ENCODE results near the gene SLC8A2.

The SLC8A2 gene

GRCh38 chr19:47503826-47504150 lies 32.1 kb upstream of the SLC8A2 start:
- no peak for DNase-seq (ENCODE audit: low spot score)

GRCh38 chr19:47503130-47503825 lies 31.6 kb upstream of the SLC8A2 start:
- DNase-seq (ENCODE audit: low spot score), result no peak

DNA sequence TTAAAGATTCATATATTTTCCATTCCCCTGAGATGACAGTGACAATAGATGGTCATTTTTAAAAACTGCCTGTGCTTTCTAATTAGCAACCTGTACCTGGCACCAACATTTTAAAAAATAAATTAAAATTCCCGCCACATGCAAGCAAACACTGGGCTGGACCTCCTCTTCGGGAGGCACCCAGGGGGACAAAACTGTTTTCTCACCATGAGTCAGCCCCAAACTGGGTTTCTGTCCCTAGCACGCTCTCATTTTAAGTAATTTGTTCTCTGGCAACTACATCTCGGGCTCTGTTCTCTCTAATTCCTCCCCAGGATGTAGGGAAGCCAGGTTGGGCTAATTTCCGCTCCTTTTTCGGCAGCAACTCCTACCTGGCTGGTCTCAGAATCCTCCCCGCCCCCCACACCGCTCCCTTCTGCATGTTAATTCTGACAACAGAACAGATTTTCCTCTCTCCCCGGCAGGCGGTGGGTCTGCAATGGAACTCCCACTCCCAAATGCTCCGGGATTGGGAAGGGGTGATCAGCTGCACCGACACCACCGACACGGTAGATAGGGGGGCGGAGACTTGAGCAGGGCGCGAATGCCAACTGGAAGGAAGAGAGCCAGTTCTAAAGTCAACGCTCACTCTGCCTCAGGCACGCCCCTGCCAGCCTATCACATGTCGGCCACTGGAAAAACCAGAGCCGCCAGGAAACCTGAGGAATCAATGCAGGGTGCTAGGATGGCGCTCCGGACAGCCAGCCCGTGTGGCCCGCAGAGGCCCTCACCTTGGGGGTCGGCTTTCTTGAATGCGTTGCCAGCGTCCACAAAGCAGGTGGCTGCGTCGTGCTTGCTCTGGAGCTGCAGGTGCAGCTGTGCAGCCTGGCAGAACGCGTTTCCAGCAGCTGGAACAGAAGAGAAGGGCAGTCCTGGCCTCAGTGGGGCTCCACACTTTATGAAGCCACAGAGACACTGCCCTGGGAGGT lies 28.5 kb upstream of the SLC8A2 start:
- DNase-seq (ENCODE audit: low spot score), result no peak

- no peak for DNase-seq (ENCODE audit: low spot score)
These were observed 27.7 kb upstream of the SLC8A2 start for GRCh38 chr19:47499371-47499770.

DNA sequence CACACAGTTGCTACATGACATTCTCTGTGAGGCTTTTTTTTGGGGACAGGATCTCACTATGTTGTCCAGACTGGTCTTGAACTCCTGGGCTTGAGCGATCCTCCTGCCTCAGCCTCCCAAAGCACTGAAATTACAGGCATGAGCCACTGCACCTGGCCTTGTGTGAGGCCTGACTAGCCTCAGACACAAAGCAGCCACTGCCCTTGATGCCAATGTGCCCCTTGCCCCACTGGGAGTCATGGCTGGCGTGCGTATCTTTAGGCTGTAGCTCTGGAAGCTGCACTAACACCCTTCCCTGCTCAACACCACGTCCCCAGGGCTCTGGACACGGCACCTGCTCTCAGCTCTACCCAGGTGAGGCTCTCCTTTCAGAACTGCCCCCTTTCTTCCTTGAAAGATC lies 26.9 kb upstream of the SLC8A2 start:
- DNase-seq (ENCODE audit: low spot score), result no peak

DNA sequence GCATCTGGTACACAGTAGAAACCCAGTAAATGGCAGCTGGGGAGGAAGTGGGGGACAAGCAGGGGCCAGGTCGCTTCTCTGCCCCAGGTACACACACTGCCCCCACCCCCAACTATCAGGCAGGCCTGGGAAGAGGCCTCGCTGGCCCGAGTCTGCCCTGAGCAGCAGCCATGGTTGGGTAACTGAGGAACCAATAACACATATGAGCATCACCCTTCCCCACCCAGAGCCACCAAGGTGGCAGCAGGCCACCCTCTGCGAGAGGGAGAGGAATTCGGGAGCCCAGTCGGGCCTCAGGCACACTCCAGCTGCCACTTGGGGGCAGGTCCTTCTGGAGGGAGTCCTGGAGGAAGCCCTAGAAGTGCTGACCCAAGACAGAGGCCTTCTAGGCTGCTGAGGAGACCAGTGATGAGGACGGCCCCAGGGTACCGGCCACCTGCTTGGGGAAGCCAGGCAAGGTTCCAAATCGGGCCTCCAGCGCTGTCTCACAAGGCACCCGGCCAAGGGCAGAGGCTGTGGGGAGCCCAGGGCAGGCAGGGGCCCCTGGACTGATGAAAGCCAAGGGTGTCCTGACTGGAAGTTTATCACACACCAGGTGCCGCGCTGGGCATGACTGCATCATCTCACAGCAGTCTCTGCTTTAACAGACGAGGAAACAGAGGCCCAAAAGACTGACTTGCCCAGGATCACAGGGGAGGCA lies 26.3 kb upstream of the SLC8A2 start:
- no peak for DNase-seq (ENCODE audit: low spot score)

DNA sequence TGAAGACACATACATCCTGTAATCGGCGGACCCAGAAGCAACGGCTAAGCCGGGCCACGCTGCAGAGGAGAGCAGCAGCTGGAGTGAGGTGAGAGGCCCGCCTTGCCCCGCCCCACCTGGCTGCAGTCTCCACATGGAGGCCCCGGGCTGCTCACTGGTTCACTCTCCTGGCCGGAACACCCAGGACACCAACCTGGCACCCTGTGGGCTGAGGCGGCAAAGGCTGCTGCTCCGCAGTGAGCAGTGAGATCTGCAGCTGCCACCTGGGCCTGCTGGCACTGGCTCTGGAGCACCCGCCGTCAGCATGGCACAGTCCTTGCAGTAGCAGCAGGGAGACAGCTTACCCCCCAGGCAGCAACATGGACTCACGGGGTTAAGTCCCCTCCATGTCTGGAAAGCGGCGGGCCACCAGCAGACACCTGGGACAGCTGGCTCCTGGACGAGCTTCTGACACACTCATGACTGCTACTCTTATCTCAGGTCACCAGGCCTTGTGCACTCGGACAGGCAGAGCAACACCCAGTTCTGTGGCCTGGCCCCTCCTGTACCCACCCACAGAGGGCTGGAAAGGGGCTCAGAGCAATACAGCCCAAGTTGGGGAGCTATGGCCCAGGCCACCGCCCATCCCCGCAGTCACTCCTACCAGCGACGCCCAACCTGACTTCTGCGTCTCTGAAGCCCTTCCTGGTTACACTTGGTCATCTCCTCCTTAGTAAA lies 25.5 kb upstream of the SLC8A2 start:
- DNase-seq (ENCODE audit: low spot score), result no peak

DNA sequence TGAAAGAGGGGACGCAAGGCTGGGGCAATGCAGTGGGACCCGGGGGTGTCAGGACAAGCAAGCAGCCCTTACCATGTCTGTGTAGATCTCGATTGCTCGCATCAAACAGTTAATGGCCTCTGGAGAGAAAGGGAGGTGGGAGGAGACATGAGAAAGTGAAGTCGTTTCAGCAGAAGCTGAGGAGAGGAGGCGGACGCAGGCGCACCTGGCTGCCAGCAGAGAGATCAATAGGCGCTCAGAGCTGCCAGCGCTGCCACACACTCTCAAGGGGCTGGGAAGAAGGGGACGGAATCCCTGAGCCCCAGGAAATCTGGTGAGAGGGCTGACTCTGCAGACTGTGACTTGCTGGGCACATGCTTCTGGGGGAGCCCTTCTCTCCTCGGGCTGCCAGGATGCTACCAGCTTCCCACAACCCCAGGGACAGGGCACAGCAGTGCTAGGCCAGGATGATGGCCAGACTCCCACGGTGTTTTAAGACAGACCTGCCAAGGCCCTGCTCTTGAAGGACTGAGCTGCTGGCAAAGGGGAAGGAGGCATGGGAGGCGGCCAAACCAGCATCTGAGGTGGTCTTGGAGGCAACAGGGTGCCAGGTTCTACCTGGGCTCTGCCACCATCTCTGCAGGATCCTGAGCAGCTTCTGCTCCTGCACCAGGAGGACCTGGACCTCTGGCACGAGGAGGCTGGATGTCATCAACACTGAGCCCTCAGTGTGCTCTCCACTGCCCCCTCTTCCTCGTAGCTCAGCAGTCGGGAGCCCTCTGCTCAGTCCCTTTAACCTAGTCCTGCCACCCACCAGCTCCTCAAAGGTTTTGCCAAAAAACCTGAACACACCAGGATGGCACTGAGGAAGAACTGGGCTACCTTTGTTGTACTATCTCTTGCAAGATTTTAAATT lies 24.0 kb upstream of the SLC8A2 start:
- no peak for DNase-seq (ENCODE audit: low spot score)

- DNase-seq (ENCODE audit: low spot score), result peak; percentile 82
These were observed 23.0 kb upstream of the SLC8A2 start for GRCh38 chr19:47494729-47495128.

DNA sequence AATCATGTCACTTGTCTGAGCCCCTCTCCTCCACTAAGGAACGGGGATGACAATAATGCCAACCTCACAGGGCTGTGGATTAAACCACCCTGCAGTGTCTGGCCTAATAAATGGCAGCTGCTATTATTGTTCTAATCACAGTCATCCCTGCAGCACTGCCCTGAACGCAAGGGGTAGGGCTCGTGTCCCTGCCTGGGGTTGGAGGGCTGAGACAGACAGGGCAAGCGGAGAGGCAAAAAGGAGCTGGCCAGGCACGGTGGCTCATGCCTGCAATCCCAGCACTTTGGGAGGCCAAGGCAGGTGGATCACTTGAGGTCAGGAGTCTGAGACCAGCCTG lies 22.5 kb upstream of the SLC8A2 start:
- DNase-seq (ENCODE audit: low spot score), result no peak

GRCh38 chr19:47493378-47494210 lies 21.9 kb upstream of the SLC8A2 start:
- no peak for DNase-seq (ENCODE audit: low spot score)

DNA sequence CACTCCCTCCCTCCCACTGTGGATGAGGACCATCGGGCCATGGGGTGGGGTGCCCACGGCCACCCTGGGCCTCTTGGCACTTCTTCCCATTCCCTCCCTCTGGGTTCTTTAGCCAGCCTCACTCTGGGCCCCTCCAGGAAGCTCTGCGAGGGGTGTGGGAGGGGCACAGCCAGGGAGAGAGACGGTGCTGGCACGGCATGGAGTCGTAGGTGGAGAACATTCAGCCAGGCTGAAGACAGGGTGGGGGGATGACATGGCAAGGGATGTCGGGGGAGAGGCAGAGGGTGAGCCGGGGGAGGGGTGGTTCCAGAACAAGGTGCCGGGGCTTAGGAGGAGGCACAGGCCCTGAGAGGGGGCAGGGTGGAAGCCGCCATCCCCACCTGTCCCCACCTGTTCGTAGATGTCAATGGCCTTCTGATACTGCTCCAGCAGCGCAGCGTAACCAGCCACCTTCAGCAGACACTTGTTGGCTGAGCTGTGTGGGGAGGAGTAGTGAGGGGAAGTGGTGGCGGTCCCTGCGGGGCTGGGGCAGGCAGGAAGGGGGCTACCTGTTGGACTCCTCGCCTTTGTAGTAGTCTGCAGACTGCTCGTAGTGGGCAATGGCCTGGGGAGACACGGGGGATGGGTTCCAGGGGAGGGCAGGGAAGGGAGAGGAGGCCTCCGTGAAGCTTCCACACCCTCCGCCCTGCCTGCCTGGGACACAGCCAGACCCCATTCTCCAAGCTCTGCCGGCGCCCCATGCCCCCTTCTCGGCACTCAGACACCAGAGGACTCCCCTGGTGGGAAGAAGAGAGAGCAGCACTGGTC lies 21.1 kb upstream of the SLC8A2 start:
- DNase-seq (ENCODE audit: low spot score), result no peak

DNA sequence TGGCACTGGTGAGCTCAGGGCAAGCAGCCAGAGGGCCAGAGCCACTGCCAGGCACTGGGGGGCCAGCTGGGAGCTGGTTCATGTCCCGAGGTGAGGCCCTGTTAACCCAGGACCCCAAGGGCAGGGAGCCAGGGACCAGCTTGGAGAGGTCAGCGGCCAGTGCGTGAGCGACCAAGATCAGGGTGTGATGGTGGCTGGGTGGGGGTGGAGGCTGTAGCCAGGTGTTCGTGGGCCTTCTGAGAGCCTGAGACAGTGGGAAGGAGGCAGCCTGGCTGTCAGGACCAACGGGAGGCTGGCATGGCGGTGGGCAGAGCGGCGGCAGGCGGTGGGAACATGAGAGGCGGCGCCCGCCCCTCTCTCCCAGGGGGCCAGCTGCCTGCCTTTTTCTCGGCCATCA lies 20.4 kb upstream of the SLC8A2 start:
- DNase-seq (ENCODE audit: low spot score), result no peak

GRCh38 chr19:47491358-47492136 lies 19.9 kb upstream of the SLC8A2 start:
- DNase-seq (ENCODE audit: low spot score), result no peak

DNA sequence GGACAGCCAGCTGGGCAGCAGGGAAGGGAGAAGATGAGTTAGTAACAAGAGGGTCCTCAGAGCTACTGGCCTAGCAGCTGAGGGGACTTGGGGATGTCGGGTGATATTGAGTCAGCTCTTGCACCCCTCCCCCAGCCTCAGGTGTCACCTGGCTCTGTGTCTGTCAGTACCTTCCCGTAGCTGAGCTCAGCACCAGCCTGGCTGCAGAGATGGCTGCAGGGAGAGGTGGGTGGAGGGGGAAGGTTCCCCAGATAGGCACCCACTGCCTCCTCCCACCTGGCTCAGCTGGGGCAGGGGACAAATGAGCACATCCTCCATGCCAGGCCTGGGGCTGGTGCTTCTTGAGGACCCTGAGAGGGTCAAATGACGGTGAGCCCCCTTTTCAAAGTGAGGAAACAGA lies 19.2 kb upstream of the SLC8A2 start:
- no peak for DNase-seq (ENCODE audit: low spot score)

GRCh38 chr19:47490031-47490430 lies 18.3 kb upstream of the SLC8A2 start:
- no peak for DNase-seq (ENCODE audit: low spot score)

DNA sequence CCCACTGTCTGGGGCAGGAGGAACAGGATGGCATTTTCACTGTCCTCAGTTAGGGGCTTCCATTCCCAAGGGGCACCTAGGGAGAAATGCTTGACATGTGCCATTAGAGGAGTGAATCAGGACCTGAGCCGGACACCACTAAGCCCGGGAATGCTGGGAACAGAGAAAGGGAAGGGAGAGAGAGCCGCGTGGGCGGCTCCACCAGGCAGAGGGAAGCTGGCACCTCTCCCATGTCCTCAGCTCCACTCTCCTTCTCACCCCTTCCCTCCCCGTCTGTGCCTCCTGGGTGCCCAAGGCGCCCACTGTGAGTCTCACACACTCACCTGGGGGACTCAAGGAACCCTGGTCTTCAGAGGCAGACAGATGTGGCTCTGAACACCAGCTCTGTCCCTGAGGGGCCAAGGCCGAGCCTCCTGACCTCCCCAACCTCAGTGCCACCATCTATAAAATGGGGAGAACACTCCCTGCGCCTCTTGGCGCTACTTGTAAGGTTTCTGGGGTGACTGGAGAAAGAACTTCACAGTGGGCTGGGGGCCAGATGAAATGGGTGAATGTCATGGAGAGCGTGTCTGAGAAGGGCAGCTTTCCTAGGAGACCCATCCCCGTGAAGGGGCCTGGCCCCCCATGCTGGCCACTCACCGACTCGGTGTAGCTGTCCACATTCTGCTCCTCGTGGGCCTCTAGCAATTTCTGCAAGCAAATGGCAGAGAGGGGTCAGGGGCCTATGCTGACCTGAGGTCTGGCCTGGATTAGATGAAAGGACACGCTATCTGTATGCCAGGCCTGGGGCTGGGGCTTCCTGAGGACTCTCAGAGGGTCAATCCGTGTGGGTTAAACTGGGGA lies 17.6 kb upstream of the SLC8A2 start:
- no peak for DNase-seq (ENCODE audit: low spot score)
